IMR-90 (cell line): ENCODE results near the gene DBN1. TPM values are rescaled to one million over a fixed set of nuclear protein-coding genes. Genes with fewer than 3 reads are reported as not detected.

Experiments used
- ATAC-seq: fragments of 200-7000 bp; cut with Tn5 transposase; 2 replicates; pipeline ENCODE4 v1.9.1; 2020; ENCODE audit warnings: low read depth, mild to moderate bottlenecking, moderate library complexity
- BruUV-seq: library from RNA; stranded (reverse); fragments of 400-500 nt; replicated peaks from 2 replicates; lab custom pipeline; 2021; lab: Mats Ljungman, UMichigan
- CTCF ChIA-PET: fragments of 300-600 bp; formaldehyde crosslinking; extraction: SDS; loops from one replicate; lab custom pipeline; 2021; ENCODE audit warnings: antibody characterized with exemption; lab: Yijun Ruan, JAX
- POLR2A ChIA-PET: fragments of 300-600 bp; sonication (Branson Sonifier 250); formaldehyde crosslinking; loops from one replicate; lab custom pipeline; 2022; ENCODE audit warnings: antibody characterized with exemption; ENCODE audit not compliant: unreplicated experiment; lab: Charles Lee
- DNase-seq: peaks from one replicate; pipeline ENCODE4 v3.0.0; 2013
- H2AFZ ChIP-seq: replicated peaks from 2 replicates; pipeline ENCODE3; 2013; ENCODE audit warnings: low read length, mild to moderate bottlenecking; ENCODE audit not compliant: poor library complexity
- H2AK5ac ChIP-seq: 2 replicates; pipeline ENCODE4 v1.6.1; 2013; ENCODE audit warnings: low read depth, low read length, inconsistent platforms
- H2AK9ac ChIP-seq: replicated peaks from 2 replicates; pipeline ENCODE3; 2013; ENCODE audit warnings: mild to moderate bottlenecking, low read depth, low read length, moderate library complexity; ENCODE audit not compliant: poor library complexity
- H2BK120ac ChIP-seq: 2 replicates; pipeline ENCODE4 v1.6.1; 2013; ENCODE audit warnings: low read depth, low read length, inconsistent platforms
- H2BK15ac ChIP-seq: 3 replicates; pipeline ENCODE4 v1.6.1; 2013; ENCODE audit warnings: low read depth, low read length, inconsistent platforms
- H2BK20ac ChIP-seq: 2 replicates; pipeline ENCODE4 v1.6.1; 2013; ENCODE audit warnings: low read depth, mild to moderate bottlenecking, inconsistent platforms, low read length, moderate library complexity
- H2BK5ac ChIP-seq: 2 replicates; pipeline ENCODE4 v1.6.1; 2013; ENCODE audit warnings: mild to moderate bottlenecking, low read depth, low read length, inconsistent platforms; ENCODE audit not compliant: poor library complexity, severe bottlenecking
- H3K14ac ChIP-seq: replicated peaks from 2 replicates; pipeline ENCODE4 v1.6.1; 2013; ENCODE audit warnings: low read depth, low read length, inconsistent platforms
- H3K18ac ChIP-seq: 2 replicates; pipeline ENCODE4 v1.6.1; 2013; ENCODE audit warnings: low read depth, low read length, control low read depth
- H3K23ac ChIP-seq: 2 replicates; pipeline ENCODE4 v1.6.1; 2013; ENCODE audit warnings: low read depth, low read length, inconsistent platforms
- H3K27ac ChIP-seq: 2 replicates; pipeline ENCODE4 v1.5.1; 2013; ENCODE audit warnings: mild to moderate bottlenecking, control low read depth, low read length; ENCODE audit not compliant: insufficient read depth
- H3K27me3 ChIP-seq: 2 replicates; pipeline ENCODE4 v1.6.1; 2013; ENCODE audit warnings: low read length; ENCODE audit not compliant: control insufficient read depth, insufficient read depth
- H3K36me3 ChIP-seq: 2 replicates; pipeline ENCODE4 v1.6.1; 2013; ENCODE audit warnings: low read length, mixed read lengths; ENCODE audit not compliant: control insufficient read depth, insufficient read depth
- H3K4ac ChIP-seq: 2 replicates; pipeline ENCODE4 v1.6.1; 2013; ENCODE audit warnings: low read depth, low read length, inconsistent platforms
- H3K4me1 ChIP-seq: 2 replicates; pipeline ENCODE4 v1.6.1; 2013; ENCODE audit warnings: low read length, mixed read lengths; ENCODE audit not compliant: control insufficient read depth, insufficient read depth
- H3K4me2 ChIP-seq: 2 replicates; pipeline ENCODE4 v1.6.1; 2013; ENCODE audit warnings: low read depth, mild to moderate bottlenecking, control low read depth, low read length, moderate library complexity
- H3K4me3 ChIP-seq: 2 replicates; pipeline ENCODE4 v1.5.1; 2013; ENCODE audit warnings: low read depth, mild to moderate bottlenecking, control low read depth, low read length, moderate library complexity; ENCODE audit not compliant: insufficient read depth
- H3K56ac ChIP-seq: 2 replicates; pipeline ENCODE4 v1.6.1; 2013; ENCODE audit warnings: low read length, inconsistent platforms; ENCODE audit not compliant: insufficient read depth; ENCODE audit errors: extremely low read depth
- H3K79me1 ChIP-seq, 2 experiments: 2 replicates each; pipeline ENCODE4 v1.6.1; 2013; ENCODE audit warnings: low read length in 2 of 2, inconsistent platforms in 1 of 2, low read depth in 1 of 2
- H3K9ac ChIP-seq: 2 replicates; pipeline ENCODE4 v1.6.1; 2013; ENCODE audit warnings: low read depth, low read length, control low read depth
- H3K9me1 ChIP-seq: 2 replicates; pipeline ENCODE4 v1.6.1; 2013; ENCODE audit warnings: low read length, inconsistent platforms; ENCODE audit not compliant: insufficient read depth
- H3K9me3 ChIP-seq: 2 replicates; pipeline ENCODE4 v1.6.1; 2013; ENCODE audit warnings: low read length; ENCODE audit not compliant: control insufficient read depth, insufficient read depth
- H4K20me1 ChIP-seq: 2 replicates; pipeline ENCODE4 v1.6.1; 2013; ENCODE audit warnings: low read length, inconsistent platforms; ENCODE audit not compliant: insufficient read depth
- H4K5ac ChIP-seq: 2 replicates; pipeline ENCODE4 v1.6.1; 2013; ENCODE audit warnings: mild to moderate bottlenecking, low read depth, low read length, control low read depth
- H4K8ac ChIP-seq, 2 experiments: 2 replicates each; pipeline ENCODE4 v1.6.1; 2013; ENCODE audit warnings: low read depth in 2 of 2, low read length in 2 of 2, control low read depth in 1 of 2, inconsistent platforms in 1 of 2
- H4K91ac ChIP-seq: 2 replicates; pipeline ENCODE4 v1.6.1; 2013; ENCODE audit warnings: low read depth, low read length, inconsistent platforms; ENCODE audit not compliant: insufficient read depth
- BHLHE40 ChIP-seq: fragments of 150-350 bp; IDR thresholded peaks from 2 replicates; pipeline ENCODE4 v1.6.1; 2016; ENCODE audit warnings: mild to moderate bottlenecking, low read depth, low read length
- MAFK ChIP-seq: IDR thresholded peaks from 2 replicates; pipeline ENCODE4 v1.6.1; 2012; ENCODE audit warnings: low read depth, low read length, improper control_type of control experiment
- MXI1 ChIP-seq: IDR thresholded peaks from 2 replicates; pipeline ENCODE4 v1.6.1; 2012; ENCODE audit warnings: low read depth, mild to moderate bottlenecking, low read length, moderate library complexity, borderline replicate concordance
- RCOR1 ChIP-seq: IDR thresholded peaks from 2 replicates; pipeline ENCODE4 v1.6.1; 2012; ENCODE audit warnings: mild to moderate bottlenecking, low read length, improper control_type of control experiment; ENCODE audit not compliant: insufficient replicate concordance
- WGBS, 2 experiments: methylation state at CpG; one replicate each; pipeline versions ENCODE4 v1.1.5 to v1.1.7; 2013; ENCODE audit warnings: missing lambda C conversion rate in 2 of 2; ENCODE audit not compliant: insufficient read length in 1 of 2; ENCODE audit errors: extremely low coverage in 2 of 2; 5-methylcytosine and 5-hydroxymethylcytosine counted together
- dilution Hi-C: fragments of 300-500 bp; cut with HindIII; formaldehyde crosslinking; loops from one replicate; pipeline ENCODE4 v1.14.3; 2018; ENCODE audit warnings: low sequenced_read_pairs; ENCODE audit not compliant: unreplicated experiment
- in situ Hi-C: fragments of 300-500 bp; cut with MboI; formaldehyde crosslinking; loops from 3 replicates; pipeline ENCODE4 v1.14.3; 2019; ENCODE audit warnings: low sequenced_read_pairs, inconsistent platforms, mixed read lengths
- intact Hi-C: fragments of 100-400 bp; cut with micrococcal nuclease; formaldehyde crosslinking; loops from 2 replicates; pipeline ENCODE4 v1.10.0; 2022
- polyA plus RNA-seq, 3 experiments: library from polyadenylated mRNA; depleted of rRNA; stranded (reverse); fragments of >200 nt; gene quantifications; 2 replicates each; pipeline ENCODE4 v1.2.3, GENCODE V29; 2012; ENCODE audit warnings: low replicate concordance in 1 of 3
- total RNA-seq: library from RNA; depleted of rRNA; stranded (reverse); fragments of >200 nt; gene quantifications from 2 replicates; pipeline ENCODE4 v1.2.3, GENCODE V29; 2012
- TF ChIP-seq, protein P1 (sequence below): fragments of 150-350 bp; IDR thresholded peaks from 2 replicates; pipeline ENCODE4 v1.6.1; 2017; ENCODE audit warnings: mild to moderate bottlenecking, antibody characterized with exemption, low read length, low read depth

DBN1 gene
- total and polyA plus RNA-seq, 2 of the 4 experiments (the other 2 are of a cell fraction) = 122 to 187 TPM

DNA sequence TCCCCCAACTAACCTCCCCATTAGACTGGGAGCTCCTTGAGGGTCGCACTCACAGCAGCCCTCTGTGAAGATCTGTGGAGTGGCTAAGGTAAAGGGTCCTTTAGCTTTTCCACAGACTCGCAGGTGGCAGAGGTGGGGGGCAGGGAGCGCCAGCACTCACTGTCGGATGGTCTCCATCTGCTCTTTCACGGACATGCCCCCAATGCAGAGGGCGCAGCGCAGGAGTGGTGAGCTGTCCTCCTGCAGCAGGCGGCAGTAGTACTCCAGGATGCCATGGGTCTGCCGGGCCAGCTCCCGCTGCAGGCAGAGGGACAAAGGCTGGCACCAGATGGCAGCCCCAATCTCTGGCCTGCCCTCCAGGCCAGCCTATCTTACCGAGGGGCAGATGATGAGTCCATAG lies 41.1 kb upstream of the DBN1 start:
- Histone ChIP-seq H3K27ac (no peak overlapping the region), H3K23ac (no peak overlapping the region), H3K4ac (no peak overlapping the region), H4K8ac (no peak overlapping the region), H4K91ac (no peak overlapping the region), H4K20me1 (no peaks in the 10 kb centered on the region; the same call in 1 of the 2 replicates), H4K5ac (no peak overlapping the region), H3K4me3 (no peak overlapping the region), H3K9me1 (0 out of 2 replicates have a peak, but pooled peaks cover 4% of the 10 kb centered on the region), H3K56ac (no peak overlapping the region), H3K36me3 (peaks cover 59% of the 10 kb centered on the region), H2BK20ac (no peak overlapping the region), H2BK120ac (no peak overlapping the region), H3K18ac (no peak overlapping the region), H2AFZ (no peak overlapping the region), H3K4me1 (peaks cover 7% of the 10 kb centered on the region), H2AK9ac (no peak overlapping the region), H2BK15ac (no peak overlapping the region), H3K9me3 (no peaks in the 10 kb centered on the region), H2AK5ac (no peak overlapping the region), H3K9ac (no peak overlapping the region), H3K79me1 (peaks cover 32 to 37% of the 10 kb centered on the region in 2 experiments), H3K14ac (no peak overlapping the region), H3K4me2 (no peak overlapping the region), H3K27me3 (no peaks in the 10 kb centered on the region), H2BK5ac (no peak overlapping the region)
- dilution Hi-C loops (no loop called here), in situ Hi-C loops (no loop called here), intact Hi-C loops (no loop called here)
- ChIA-PET POLR2A (no interaction called here), CTCF (no interaction called here)
- DNase-seq (no peak), ATAC-seq (no peak)
- no peak for TF ChIP-seq BHLHE40
- no peak for TF ChIP-seq MXI1
- no peak for TF ChIP-seq RCOR1
- TF ChIP-seq, protein P1, sequence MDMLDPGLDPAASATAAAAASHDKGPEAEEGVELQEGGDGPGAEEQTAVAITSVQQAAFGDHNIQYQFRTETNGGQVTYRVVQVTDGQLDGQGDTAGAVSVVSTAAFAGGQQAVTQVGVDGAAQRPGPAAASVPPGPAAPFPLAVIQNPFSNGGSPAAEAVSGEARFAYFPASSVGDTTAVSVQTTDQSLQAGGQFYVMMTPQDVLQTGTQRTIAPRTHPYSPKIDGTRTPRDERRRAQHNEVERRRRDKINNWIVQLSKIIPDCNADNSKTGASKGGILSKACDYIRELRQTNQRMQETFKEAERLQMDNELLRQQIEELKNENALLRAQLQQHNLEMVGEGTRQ = no peak
- no peak for TF ChIP-seq MAFK
- 95% methylated on average over 7 of the region's 11 CpGs; no CpG with 5 or more reads in 1 of the 2 experiments for WGBS, 2 experiments
- no TSS peak for BruUV-seq
